GM19238 (cell line): ENCODE data around the gene CPT1A.
"Not testable (repeated sequence)": the region's sequence is repeated elsewhere in the genome, so short reads cannot be mapped to it uniquely, and the experiment has no call there.

Experiments
- DNase-seq: peaks from one replicate; pipeline ENCODE4 v3.0.0; 2011; ENCODE audit warnings: low spot score; ENCODE audit not compliant: insufficient read length

CPT1A gene

GRCh38 chr11:68841718-68842426 lies at the start of gene CPT1A:
CPT1A (minus strand) TSS chr11:68841916; CDS start chr11:68815474, 26,442 bp downstream.
- peak; percentile 77 for DNase-seq

- DNase-seq = no peak
Measured at GRCh38 chr11:68890490-68891231, 48.9 kb upstream of the CPT1A start.

- no peak for DNase-seq
Measured at GRCh38 chr11:68889948-68890446, 48.3 kb upstream of the CPT1A start.

- not testable (repeated sequence) for DNase-seq
Measured at GRCh38 chr11:68884827-68885226, 43.1 kb upstream of the CPT1A start.

GRCh38 chr11:68882391-68882790 lies 40.7 kb upstream of the CPT1A start:
- no peak for DNase-seq

- DNase-seq = no peak
Measured at GRCh38 chr11:68881320-68881719, 39.6 kb upstream of the CPT1A start.

- DNase-seq = no peak
Measured at GRCh38 chr11:68880851-68881250, 39.1 kb upstream of the CPT1A start.

- no peak for DNase-seq
Measured at GRCh38 chr11:68878022-68878421, 36.3 kb upstream of the CPT1A start.

- no peak for DNase-seq
Measured at GRCh38 chr11:68872216-68873003, 30.7 kb upstream of the CPT1A start.

- no peak for DNase-seq
Measured at GRCh38 chr11:68870470-68870869, 28.8 kb upstream of the CPT1A start.

- no peak for DNase-seq
Measured at GRCh38 chr11:68868221-68868835, 26.6 kb upstream of the CPT1A start.

- no peak for DNase-seq
Measured at GRCh38 chr11:68867066-68867465, 25.4 kb upstream of the CPT1A start.

- DNase-seq = no peak
Measured at GRCh38 chr11:68865241-68865640, 23.5 kb upstream of the CPT1A start.

- DNase-seq = no peak
Measured at GRCh38 chr11:68863553-68864265, 22.0 kb upstream of the CPT1A start.

- DNase-seq = no peak
Measured at GRCh38 chr11:68862421-68862820, 20.7 kb upstream of the CPT1A start.

GRCh38 chr11:68859123-68859522 lies 17.4 kb upstream of the CPT1A start:
- DNase-seq = no peak

GRCh38 chr11:68857037-68857586 lies 15.4 kb upstream of the CPT1A start:
- DNase-seq = no peak

GRCh38 chr11:68856425-68857030 lies 14.8 kb upstream of the CPT1A start:
- not testable (repeated sequence) for DNase-seq

- DNase-seq = no peak
Measured at GRCh38 chr11:68855205-68855981, 13.7 kb upstream of the CPT1A start.
